ENCODE results near the gene ADAMTS2.

The ADAMTS2 gene

DNA sequence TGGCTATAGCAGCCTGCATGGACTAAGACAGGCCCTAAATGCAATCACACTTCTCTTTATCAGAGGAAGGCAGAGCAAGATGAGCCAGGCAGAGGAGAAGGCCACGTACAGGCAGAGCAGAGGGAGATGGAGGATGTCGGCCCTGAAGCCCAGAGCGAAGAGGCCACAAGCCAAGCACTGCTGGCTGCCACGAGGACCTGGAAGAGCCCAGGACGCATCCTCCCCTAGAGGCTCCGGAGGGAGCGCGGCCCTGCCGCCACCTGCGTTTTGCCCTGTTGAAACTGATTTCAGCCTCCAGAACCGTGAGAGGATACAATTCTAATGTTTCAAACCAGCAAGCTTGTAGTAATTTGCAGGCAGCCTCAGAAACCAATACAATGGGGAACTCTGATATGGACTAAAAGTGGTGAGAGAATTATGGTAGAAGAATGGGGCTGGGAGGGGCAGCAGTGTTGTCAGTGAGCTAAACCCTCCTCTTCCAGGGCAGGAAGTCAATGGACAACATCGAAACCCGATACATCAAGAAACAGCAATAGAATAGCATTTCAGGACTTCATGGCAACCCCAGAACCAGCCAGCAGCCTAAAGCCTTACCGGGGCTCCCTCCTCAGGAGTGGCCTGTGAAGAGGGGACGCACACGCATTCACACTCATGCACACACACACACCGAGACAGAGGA, 32.6 kb downstream of the ADAMTS2 start:
- TF ChIP-seq, protein P1, sequence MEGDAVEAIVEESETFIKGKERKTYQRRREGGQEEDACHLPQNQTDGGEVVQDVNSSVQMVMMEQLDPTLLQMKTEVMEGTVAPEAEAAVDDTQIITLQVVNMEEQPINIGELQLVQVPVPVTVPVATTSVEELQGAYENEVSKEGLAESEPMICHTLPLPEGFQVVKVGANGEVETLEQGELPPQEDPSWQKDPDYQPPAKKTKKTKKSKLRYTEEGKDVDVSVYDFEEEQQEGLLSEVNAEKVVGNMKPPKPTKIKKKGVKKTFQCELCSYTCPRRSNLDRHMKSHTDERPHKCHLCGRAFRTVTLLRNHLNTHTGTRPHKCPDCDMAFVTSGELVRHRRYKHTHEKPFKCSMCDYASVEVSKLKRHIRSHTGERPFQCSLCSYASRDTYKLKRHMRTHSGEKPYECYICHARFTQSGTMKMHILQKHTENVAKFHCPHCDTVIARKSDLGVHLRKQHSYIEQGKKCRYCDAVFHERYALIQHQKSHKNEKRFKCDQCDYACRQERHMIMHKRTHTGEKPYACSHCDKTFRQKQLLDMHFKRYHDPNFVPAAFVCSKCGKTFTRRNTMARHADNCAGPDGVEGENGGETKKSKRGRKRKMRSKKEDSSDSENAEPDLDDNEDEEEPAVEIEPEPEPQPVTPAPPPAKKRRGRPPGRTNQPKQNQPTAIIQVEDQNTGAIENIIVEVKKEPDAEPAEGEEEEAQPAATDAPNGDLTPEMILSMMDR (IDR thresholded peaks at IDR 0.05): no peak

DNA sequence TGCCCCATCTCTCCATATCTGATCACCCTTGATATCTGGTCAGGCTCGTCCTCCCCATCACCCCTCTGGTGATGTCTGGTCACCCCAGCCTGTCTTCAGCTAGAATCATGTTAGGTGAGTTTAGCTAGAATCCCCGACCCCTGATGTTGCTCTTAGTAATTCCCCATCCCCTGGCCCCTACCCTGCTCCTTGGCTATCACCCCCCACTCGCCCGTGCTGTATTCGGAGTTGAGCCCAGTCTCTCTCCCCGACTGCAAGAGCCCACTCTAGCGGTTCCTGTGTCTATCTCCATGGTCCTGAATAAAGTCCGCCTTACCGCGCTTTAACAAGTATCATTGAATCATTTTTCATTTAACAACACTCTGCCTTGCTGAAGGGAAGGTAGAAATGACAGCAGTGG, 33.7 kb downstream of the ADAMTS2 start:
- TF ChIP-seq, protein P1 (IDR thresholded peaks at IDR 0.05): no peak

DNA sequence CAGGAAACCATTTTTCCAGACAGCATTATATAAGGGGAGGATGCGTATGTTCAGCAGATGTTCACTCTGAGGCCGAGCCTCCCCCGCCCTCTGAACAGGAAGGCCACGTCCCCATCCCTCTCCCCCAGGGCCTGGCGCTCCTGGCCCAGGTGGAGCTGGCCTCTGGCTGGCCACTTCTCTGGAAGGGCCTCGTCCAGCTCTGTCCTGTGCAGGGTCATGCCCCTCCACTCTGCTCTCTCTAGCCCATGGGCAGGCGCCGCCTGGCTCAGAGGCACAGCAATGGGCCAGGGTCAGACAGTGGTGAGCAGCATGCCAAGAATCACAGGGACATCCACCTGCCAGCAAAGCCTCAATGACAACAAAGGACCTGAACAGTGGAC, 34.2 kb downstream of the ADAMTS2 start:
- TF ChIP-seq, protein P1 (IDR thresholded peaks at IDR 0.05): no peak

DNA sequence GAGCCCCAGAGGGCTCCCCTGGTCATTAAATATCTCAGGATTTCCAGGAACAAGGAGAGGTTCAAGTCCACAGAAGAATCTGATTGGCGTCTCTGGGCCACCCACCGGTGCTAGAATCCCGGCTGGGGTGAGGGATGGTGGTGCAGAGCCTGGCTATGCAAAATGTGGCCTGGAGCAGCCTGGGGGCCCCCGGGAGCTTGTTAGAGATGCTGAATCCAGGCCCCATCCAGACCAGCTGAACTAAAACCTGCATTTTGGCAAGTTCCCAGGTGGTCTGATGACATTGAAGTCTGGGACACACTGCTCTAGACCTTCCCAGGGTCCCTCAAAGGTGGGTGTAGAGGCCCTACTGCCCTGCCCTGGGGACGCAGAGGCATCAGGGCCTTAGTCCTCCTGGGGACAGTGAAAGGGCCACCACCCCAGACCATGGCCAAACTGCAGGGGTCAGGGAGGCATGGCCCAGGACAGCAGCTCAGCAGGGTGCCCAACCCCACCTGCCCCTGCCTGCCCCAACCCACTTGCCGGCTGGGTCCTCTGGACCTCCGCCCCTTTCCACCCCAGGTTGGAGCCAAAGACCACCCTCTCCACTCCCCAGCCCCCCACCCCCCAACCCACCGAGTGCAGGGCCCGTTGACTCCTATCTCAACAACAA, 34.7 kb downstream of the ADAMTS2 start:
- TF ChIP-seq, protein P1 (IDR thresholded peaks at IDR 0.05): no peak

DNA sequence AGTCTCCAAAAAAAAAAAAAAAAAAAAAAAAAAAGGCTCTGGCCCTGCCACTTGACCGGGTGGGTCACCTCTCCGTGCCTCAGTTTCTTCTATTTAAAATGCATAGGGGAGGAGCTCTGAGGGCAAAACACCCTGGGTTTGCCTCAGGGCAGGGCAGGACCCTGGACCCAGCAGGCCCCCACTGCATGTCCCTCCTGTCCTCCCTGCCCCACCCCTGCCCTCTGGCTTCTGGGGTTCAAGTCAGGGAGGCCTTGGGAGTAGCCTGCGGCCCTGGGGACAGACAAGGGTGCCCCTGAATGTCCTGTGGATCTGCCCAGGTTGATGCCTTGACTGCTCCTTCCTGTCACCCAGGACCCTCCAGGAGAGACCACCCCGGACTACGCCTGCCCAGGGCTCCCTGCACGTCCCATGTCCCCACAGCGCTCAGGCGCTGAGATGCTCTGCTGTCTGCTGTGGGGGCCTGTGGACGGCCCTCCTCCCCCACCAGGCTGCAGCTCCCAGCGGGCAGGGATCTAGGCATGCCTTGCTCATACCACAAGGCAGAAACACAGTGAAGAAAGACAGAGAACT, 35.4 kb downstream of the ADAMTS2 start:
- TF ChIP-seq, protein P1 (IDR thresholded peaks at IDR 0.05): no peak

DNA sequence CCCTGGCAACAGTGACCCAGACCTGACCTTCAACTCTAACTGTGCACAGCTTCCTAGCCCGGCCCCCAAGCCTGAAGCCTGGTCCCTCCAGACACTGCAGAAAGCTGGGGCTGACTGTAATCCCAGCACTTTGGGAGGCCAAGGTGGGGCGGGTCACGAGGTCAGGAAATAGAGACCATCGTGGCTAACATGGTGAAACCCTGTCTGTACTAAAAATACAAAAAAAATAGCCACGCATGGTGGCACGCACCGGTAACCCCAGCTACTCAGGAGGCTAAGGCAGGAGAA, 35.9 kb downstream of the ADAMTS2 start:
- TF ChIP-seq, protein P1 (IDR thresholded peaks at IDR 0.05): no peak

DNA sequence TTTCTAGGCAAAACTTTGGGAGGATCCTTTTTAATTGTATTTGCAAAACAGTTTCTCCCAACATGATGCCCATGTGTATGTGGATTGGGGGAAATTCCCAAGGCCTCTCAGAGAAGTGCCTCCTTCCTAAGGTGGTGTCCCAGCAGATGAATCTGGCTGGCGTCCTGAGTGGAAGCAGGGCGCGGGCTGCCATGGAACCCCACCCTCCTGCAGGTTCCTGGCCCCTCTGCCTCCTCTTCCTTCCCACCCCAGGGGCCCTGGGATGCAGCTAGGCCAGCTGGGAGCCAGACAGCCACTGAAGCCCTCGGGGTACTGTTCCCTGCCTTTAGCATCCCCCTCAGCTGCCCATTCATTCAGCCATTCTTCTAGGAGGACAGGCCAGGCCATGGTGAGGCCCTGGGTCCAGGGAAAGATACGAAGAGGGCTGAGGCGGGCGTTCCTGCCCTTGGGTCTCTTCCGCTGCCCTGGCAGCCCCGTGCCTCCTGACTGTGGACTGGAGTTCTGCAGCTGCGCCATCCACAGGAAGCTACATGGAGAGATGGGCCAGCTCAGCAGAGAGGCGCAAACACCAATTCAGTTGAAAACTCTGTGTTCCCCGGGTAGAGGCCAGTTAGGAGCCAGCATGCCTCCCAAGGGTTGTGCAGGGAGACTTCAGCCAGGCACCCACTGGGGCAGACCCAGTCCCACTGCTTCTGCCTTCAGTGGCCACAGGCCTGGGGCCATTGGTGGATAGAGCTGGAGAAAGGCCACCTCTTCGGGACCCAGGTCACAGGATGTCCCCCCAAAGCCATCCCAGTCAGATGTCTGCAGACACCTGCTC, 36.5 kb downstream of the ADAMTS2 start:
- TF ChIP-seq, protein P1 (IDR thresholded peaks at IDR 0.05): no peak

All from LNCAP (cell line).